Colonic mucosa (tissue), 4 donors: ENCODE results near the gene LAMC1. TPM values are rescaled to one million over a fixed set of nuclear protein-coding genes. Genes with fewer than 3 reads are reported as not detected.

ENCODE experiments used
- DNase-seq: peaks from one replicate; pipeline ENCODE4 v3.0.0-alpha.2; 2020
- H3K27ac ChIP-seq: fragments of 200-600 bp; one replicate; pipeline ENCODE4 v1.8.0; 2021
- H3K27me3 ChIP-seq: fragments of 200-600 bp; one replicate; pipeline ENCODE4 v1.8.0; 2021
- H3K36me3 ChIP-seq: fragments of 200-600 bp; one replicate; pipeline ENCODE4 v1.8.0; 2021
- H3K4me1 ChIP-seq: fragments of 200-600 bp; one replicate; pipeline ENCODE4 v1.8.0; 2021; ENCODE audit warnings: mild to moderate bottlenecking
- H3K4me3 ChIP-seq: fragments of 200-600 bp; one replicate; pipeline ENCODE4 v1.8.0; 2021
- H3K9ac ChIP-seq, 2 donors: one replicate each; pipeline ENCODE4 v1.7.0; 2013; ENCODE audit warnings: control low read depth in 2 of 2, low read depth in 2 of 2, low read length in 2 of 2
- H3K9me3 ChIP-seq: fragments of 200-600 bp; one replicate; pipeline ENCODE4 v1.8.0; 2021
- CTCF ChIP-seq: fragments of 200-600 bp; IDR thresholded peaks from one replicate; pipeline ENCODE4 v1.8.0; 2022; ENCODE audit warnings: antibody characterized with exemption, mild to moderate bottlenecking
- intact Hi-C: fragments of 100-400 bp; cut with DNase I; formaldehyde crosslinking; loops from one replicate; pipeline ENCODE4 v1.14.1; 2022
- total RNA-seq, 2 donors: library from RNA; stranded (reverse); fragmentation: NEBNext Ultra II Directional in 1 of 2; extraction: Animal tissue kit (Norgen Biotek cat#: 25700) in 1 of 2; gene quantifications; one replicate each; pipeline ENCODE4 v1.2.1, GENCODE V29; 2021
- donor health status: healthy.
- donor health status: DM: no; HTN: no; CAD: no.
- donor health status: DM: no; HTN: no; CAD: no.

Gene LAMC1
- total RNA-seq, 2 donors from 2014 or later: 28.0 to 54.6 TPM

- no peak for DNase-seq
- Histone ChIP-seq H3K9ac (no peak overlapping the region), H3K27me3 (no peaks in the 10 kb centered on the region), H3K4me3 (no peak overlapping the region), H3K4me1 (no peaks in the 10 kb centered on the region), H3K27ac (no peak overlapping the region), H3K9me3 (no peaks in the 10 kb centered on the region), H3K36me3 (no peaks in the 10 kb centered on the region)
- TF ChIP-seq CTCF: no peak
- intact Hi-C loops: no loop called here
Observed at GRCh38 chr1:183166454-183166853, 143.2 kb downstream of the LAMC1 start.

GRCh38 chr1:183167676-183168075, 144.5 kb downstream of the LAMC1 start:
- H3K4me3 ChIP-seq: no peak overlapping the region
- DNase-seq: no peak
- intact Hi-C loops: no loop called here
- H3K36me3 ChIP-seq: no peaks in the 10 kb centered on the region
- no peaks in the 10 kb centered on the region for H3K27me3 ChIP-seq
- no peak overlapping the region for H3K27ac ChIP-seq
- no peaks in the 10 kb centered on the region for H3K9me3 ChIP-seq
- H3K9ac ChIP-seq: no peak overlapping the region
- no peak for TF ChIP-seq CTCF
- no peaks in the 10 kb centered on the region for H3K4me1 ChIP-seq

- Histone ChIP-seq H3K4me3 (no peak overlapping the region), H3K27ac (no peak overlapping the region), H3K9ac (no peak overlapping the region), H3K36me3 (no peaks in the 10 kb centered on the region), H3K27me3 (no peaks in the 10 kb centered on the region), H3K4me1 (no peaks in the 10 kb centered on the region), H3K9me3 (no peaks in the 10 kb centered on the region)
- TF ChIP-seq CTCF: no peak
- intact Hi-C loops: no loop called here
- no peak for DNase-seq
Observed at GRCh38 chr1:183168308-183168707, 145.1 kb downstream of the LAMC1 start.

- no peak for TF ChIP-seq CTCF
- H3K36me3 ChIP-seq: no peaks in the 10 kb centered on the region
Observed at GRCh38 chr1:183173828-183174227, 150.6 kb downstream of the LAMC1 start.

GRCh38 chr1:183175631-183176030, 152.4 kb downstream of the LAMC1 start:
- TF ChIP-seq CTCF: no peak
- intact Hi-C loops: no loop called here
- H3K9me3 ChIP-seq: no peaks in the 10 kb centered on the region
- H3K4me3 ChIP-seq: no peak overlapping the region
- no peak overlapping the region for H3K27ac ChIP-seq
- no peak for DNase-seq
- H3K27me3 ChIP-seq: no peaks in the 10 kb centered on the region
- H3K36me3 ChIP-seq: no peaks in the 10 kb centered on the region
- no peaks in the 10 kb centered on the region for H3K4me1 ChIP-seq
- H3K9ac ChIP-seq: no peak overlapping the region

More at GRCh38 chr1:183173828-183174227, 150.6 kb downstream of the LAMC1 start:
- no peaks in the 10 kb centered on the region for H3K4me1 ChIP-seq
- no peaks in the 10 kb centered on the region for H3K9me3 ChIP-seq
- no peak for DNase-seq
- intact Hi-C loops: no loop called here
- H3K27ac ChIP-seq: no peak overlapping the region
- no peaks in the 10 kb centered on the region for H3K27me3 ChIP-seq
- H3K4me3 ChIP-seq: no peak overlapping the region
- no peak overlapping the region for H3K9ac ChIP-seq

GRCh38 chr1:183178545-183178944, 155.3 kb downstream of the LAMC1 start:
- intact Hi-C loops: no loop called here
- Histone ChIP-seq H3K27ac (no peak overlapping the region), H3K4me3 (no peak overlapping the region), H3K27me3 (no peaks in the 10 kb centered on the region), H3K4me1 (no peaks in the 10 kb centered on the region), H3K9me3 (no peaks in the 10 kb centered on the region), H3K9ac (no peak overlapping the region), H3K36me3 (no peaks in the 10 kb centered on the region)
- TF ChIP-seq CTCF: no peak
- DNase-seq: no peak
